Measurements from ENCODE around the gene TMEM170B. TPM values are rescaled to one million over a fixed set of nuclear protein-coding genes. Genes with fewer than 3 reads are reported as not detected.
"Not testable (repeated sequence)": the region's sequence is repeated elsewhere in the genome, so short reads cannot be mapped to it uniquely, and the experiment has no call there.

TMEM170B gene
- total RNA-seq, 1 experiment from 2014 or later, result 3.9 TPM

DNA sequence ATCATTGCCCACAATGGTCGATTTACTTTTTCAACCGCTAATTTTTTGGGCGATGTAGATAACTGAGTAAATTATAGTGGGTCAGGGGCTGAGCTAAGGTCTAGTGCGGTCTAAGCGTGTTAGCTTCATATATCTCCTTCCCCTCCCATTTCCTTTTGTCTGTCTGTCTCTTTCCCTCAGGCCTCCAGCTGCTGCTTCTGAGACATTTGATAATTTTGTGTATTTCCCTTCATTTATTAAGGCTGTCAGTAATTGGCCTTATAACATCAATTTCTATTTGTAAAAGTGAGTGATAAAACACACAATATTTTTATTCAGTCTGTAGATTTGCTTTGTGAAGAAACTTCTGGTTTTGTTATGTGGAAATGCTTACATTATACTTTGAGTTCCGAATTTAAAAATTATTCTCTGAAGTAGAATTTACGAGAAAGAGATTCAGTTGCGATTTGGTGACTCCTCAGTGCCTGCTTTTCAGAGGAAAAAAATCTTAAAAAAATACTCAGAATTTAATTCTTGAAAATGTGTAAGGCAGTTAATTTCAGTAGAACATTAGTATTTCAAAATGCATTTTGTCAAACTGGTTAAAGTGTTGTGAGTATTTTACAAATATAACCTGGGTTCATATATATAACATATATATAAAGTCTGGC, 1.4 kb downstream of the TMEM170B start:
- POLR2A ChIA-PET (ENCODE audit: unreplicated experiment), result no interaction called here
- Histone ChIP-seq H3K36me3 (ENCODE audit: low read depth) (no peaks in the 10 kb centered on the region), H4K20me1 (ENCODE audit: insufficient read depth) (no peaks in the 10 kb centered on the region), H3F3A (ENCODE audit: insufficient read depth, low read depth) (peaks cover 9% of the 10 kb centered on the region; the same call in 1 of the 2 replicates), H3K9me3 (ENCODE audit: insufficient read depth, low read depth) (no peaks in the 10 kb centered on the region), H3K79me2 (ENCODE audit: low read depth) (no peaks in the 10 kb centered on the region), H2AFZ (peak overlapping the region; percentile 83; the same call in 1 of the 2 replicates), H3K27ac (no peak overlapping the region), H3K4me2 (peak overlapping the region; percentile 71), H3K9me2 (ENCODE audit: insufficient read depth) (no peaks in the 10 kb centered on the region), H3K4me3 (peak overlapping the region; percentile 60), H3K4me1 (replicated peaks; ENCODE audit: insufficient read depth) (peaks cover 21% of the 10 kb centered on the region), H3K27me3 (ENCODE audit: insufficient read depth, low read depth) (no peaks in the 10 kb centered on the region)
- intact Hi-C loops (cut with micrococcal nuclease; ENCODE audit: unreplicated experiment), result no loop called here
- CTCF ChIA-PET, result no interaction called here
- no peak for DNase-seq
- BruUV-seq (replicated peaks), result no TSS peak
- TF ChIP-seq EZH2 (IDR thresholded peaks at IDR 0.05; ENCODE audit: low read depth) (no peak), CTCF (conservative IDR thresholded peaks at IDR 0.05) (no peak)

- BruUV-seq (replicated peaks), result no TSS peak
- Histone ChIP-seq H3K27ac (no peak overlapping the region), H3K9me3 (ENCODE audit: insufficient read depth, low read depth) (no peaks in the 10 kb centered on the region), H3K9me2 (ENCODE audit: insufficient read depth) (no peaks in the 10 kb centered on the region), H3K79me2 (ENCODE audit: low read depth) (no peaks in the 10 kb centered on the region), H3K4me1 (replicated peaks; ENCODE audit: insufficient read depth) (0 out of 2 replicates have a peak, but pooled peaks cover 7% of the 10 kb centered on the region), H3K4me3 (no peak overlapping the region), H3K36me3 (ENCODE audit: low read depth) (no peaks in the 10 kb centered on the region), H2AFZ (no peak overlapping the region), H4K20me1 (ENCODE audit: insufficient read depth) (no peaks in the 10 kb centered on the region), H3K27me3 (ENCODE audit: insufficient read depth, low read depth) (no peaks in the 10 kb centered on the region), H3F3A (ENCODE audit: insufficient read depth, low read depth) (no peaks in the 10 kb centered on the region), H3K4me2 (no peak overlapping the region)
- intact Hi-C loops (cut with micrococcal nuclease; ENCODE audit: unreplicated experiment), result no loop called here
- CTCF ChIA-PET, result interaction anchor here (0.8 kb wide), 1 partner anchor 110 kb away, joined by 3 read pairs; no protein-coding TSS in a partner anchor
- no peak for DNase-seq
- POLR2A ChIA-PET (ENCODE audit: unreplicated experiment), result interaction anchor here (0.6 to 0.7 kb wide), 3 partner anchors 143 to 536 kb away, joined by 3 to 5 read pairs (median 4); no protein-coding TSS in a partner anchor
- no peak for TF ChIP-seq CTCF (conservative IDR thresholded peaks at IDR 0.05)
- no peak for TF ChIP-seq EZH2 (IDR thresholded peaks at IDR 0.05; ENCODE audit: low read depth)
These were observed 5.3 kb downstream of the TMEM170B start for GRCh38 chr6:11542863-11543262.

DNA sequence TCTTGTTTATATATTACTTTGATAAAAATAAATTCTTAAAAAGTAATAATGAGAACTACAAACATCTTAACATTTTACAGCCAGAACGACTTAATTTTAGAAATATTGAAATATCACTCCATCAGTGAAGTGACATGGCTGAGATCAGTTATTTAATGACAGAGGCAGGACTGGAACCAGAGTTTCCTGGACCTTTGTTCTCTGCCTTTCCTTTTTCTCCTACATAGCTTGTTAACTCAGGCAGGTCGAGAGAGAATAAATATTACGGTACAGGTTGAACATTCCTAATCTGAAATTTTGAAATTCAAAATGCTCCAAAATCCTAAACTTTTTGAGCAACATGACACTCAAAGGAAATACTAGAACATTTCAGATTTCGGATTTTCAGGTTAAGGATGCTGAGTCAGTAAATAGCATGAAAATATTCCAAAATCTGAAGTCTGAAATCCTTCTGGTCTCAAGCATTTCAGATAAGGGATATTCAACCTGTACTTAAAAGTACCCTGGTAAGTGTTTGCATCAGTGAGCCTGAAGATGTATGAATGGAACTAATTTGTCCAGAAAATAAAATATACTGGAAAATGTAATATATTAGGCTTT, 6.5 kb downstream of the TMEM170B start:
- H3K79me2 ChIP-seq (ENCODE audit: low read depth), result no peaks in the 10 kb centered on the region
- no peaks in the 10 kb centered on the region for H3K9me3 ChIP-seq (ENCODE audit: insufficient read depth, low read depth)
- H3F3A ChIP-seq (ENCODE audit: insufficient read depth, low read depth), result no peaks in the 10 kb centered on the region
- CTCF ChIA-PET, result no interaction called here
- no peak overlapping the region for H3K4me3 ChIP-seq
- BruUV-seq (replicated peaks), result no TSS peak
- H3K36me3 ChIP-seq (ENCODE audit: low read depth), result no peaks in the 10 kb centered on the region
- intact Hi-C loops (cut with micrococcal nuclease; ENCODE audit: unreplicated experiment), result no loop called here
- no peaks in the 10 kb centered on the region for H3K9me2 ChIP-seq (ENCODE audit: insufficient read depth)
- H3K27me3 ChIP-seq (ENCODE audit: insufficient read depth, low read depth), result no peaks in the 10 kb centered on the region
- POLR2A ChIA-PET (ENCODE audit: unreplicated experiment), result no interaction called here
- 0 out of 2 replicates have a peak, but pooled peaks cover 2% of the 10 kb centered on the region for H3K4me1 ChIP-seq (replicated peaks; ENCODE audit: insufficient read depth)
- H4K20me1 ChIP-seq (ENCODE audit: insufficient read depth), result no peaks in the 10 kb centered on the region
- DNase-seq, result no peak
- H3K4me2 ChIP-seq, result no peak overlapping the region
- no peak overlapping the region for H2AFZ ChIP-seq
- TF ChIP-seq CTCF (conservative IDR thresholded peaks at IDR 0.05) (no peak), EZH2 (IDR thresholded peaks at IDR 0.05; ENCODE audit: low read depth) (no peak)
- no peak overlapping the region for H3K27ac ChIP-seq

DNA sequence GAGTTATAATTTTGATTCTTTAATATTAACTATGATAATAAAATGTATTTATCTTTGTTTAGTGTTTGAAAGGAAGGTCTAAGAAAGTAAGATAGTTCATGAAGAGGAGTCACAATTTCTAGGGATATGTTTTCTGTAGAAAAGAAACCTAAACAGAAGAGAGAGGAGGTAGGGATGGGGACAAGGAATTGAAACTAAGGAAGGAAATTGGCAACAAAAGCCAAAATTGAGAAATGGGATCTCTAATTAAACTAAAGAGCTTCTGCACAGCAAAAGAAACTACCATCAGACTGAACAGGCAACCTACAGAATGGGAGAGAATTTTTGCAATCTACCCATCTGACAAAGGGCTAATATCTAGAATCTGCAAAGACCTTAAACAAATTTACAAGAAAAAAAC, 10.3 kb downstream of the TMEM170B start:
- H2AFZ ChIP-seq; H3K9me2 ChIP-seq (ENCODE audit: insufficient read depth); intact Hi-C loops (cut with micrococcal nuclease; ENCODE audit: unreplicated experiment); POLR2A ChIA-PET (ENCODE audit: unreplicated experiment); DNase-seq; H3K4me2 ChIP-seq; H3K4me3 ChIP-seq; H3K36me3 ChIP-seq (ENCODE audit: low read depth); CTCF ChIA-PET; H3K27me3 ChIP-seq (ENCODE audit: insufficient read depth, low read depth); H3K27ac ChIP-seq; H3K9me3 ChIP-seq (ENCODE audit: insufficient read depth, low read depth); H4K20me1 ChIP-seq (ENCODE audit: insufficient read depth); BruUV-seq (replicated peaks); H3F3A ChIP-seq (ENCODE audit: insufficient read depth, low read depth); H3K79me2 ChIP-seq (ENCODE audit: low read depth); H3K4me1 ChIP-seq (replicated peaks; ENCODE audit: insufficient read depth): not testable (repeated sequence)

- H3K4me2 ChIP-seq; H2AFZ ChIP-seq; CTCF ChIA-PET; H3K27ac ChIP-seq; intact Hi-C loops (cut with micrococcal nuclease; ENCODE audit: unreplicated experiment); H3K79me2 ChIP-seq (ENCODE audit: low read depth); H4K20me1 ChIP-seq (ENCODE audit: insufficient read depth); H3K4me1 ChIP-seq (replicated peaks; ENCODE audit: insufficient read depth); H3K4me3 ChIP-seq; POLR2A ChIA-PET (ENCODE audit: unreplicated experiment); DNase-seq; BruUV-seq (replicated peaks); H3K36me3 ChIP-seq (ENCODE audit: low read depth); H3K27me3 ChIP-seq (ENCODE audit: insufficient read depth, low read depth); H3K9me2 ChIP-seq (ENCODE audit: insufficient read depth); H3K9me3 ChIP-seq (ENCODE audit: insufficient read depth, low read depth); H3F3A ChIP-seq (ENCODE audit: insufficient read depth, low read depth): not testable (repeated sequence)
These were observed 11.0 kb downstream of the TMEM170B start for GRCh38 chr6:11548578-11548977.

Measured in PC-9 (cell line).